GM23338 (cell line): ENCODE results near the gene PHKA2. TPM values are rescaled to one million over a fixed set of nuclear protein-coding genes. Genes with fewer than 3 reads are reported as not detected.

Experiments
- ATAC-seq: fragments of 200-7000 bp; cut with Tn5 transposase; 3 replicates; pipeline ENCODE4 v1.9.1; 2020
- DNase-seq: peaks from one replicate; pipeline ENCODE4 v3.0.0-alpha.2; 2015; ENCODE audit warnings: low spot score
- H2AFZ ChIP-seq: fragments of 200-600 bp; sonication (generic); 2 replicates; pipeline ENCODE4 v1.8.0; 2016; ENCODE audit warnings: antibody characterized with exemption, mild to moderate bottlenecking, moderate library complexity
- H3F3A ChIP-seq: fragments of 200-600 bp; sonication (generic); replicated peaks from 2 replicates; pipeline ENCODE4 v1.8.0; 2017; ENCODE audit warnings: antibody characterized with exemption, mixed run types, low read depth
- H3K27ac ChIP-seq: fragments of 200-600 bp; sonication (generic); 2 replicates; pipeline ENCODE4 v1.6.1; 2016; ENCODE audit warnings: low read depth
- H3K27me3 ChIP-seq: fragments of 200-600 bp; sonication (generic); 2 replicates; pipeline ENCODE4 v1.8.0; 2016; ENCODE audit warnings: mild to moderate bottlenecking, mixed run types, moderate library complexity; ENCODE audit not compliant: insufficient read depth
- H3K36me3 ChIP-seq: fragments of 200-600 bp; sonication (generic); 2 replicates; pipeline ENCODE4 v1.8.0; 2016; ENCODE audit warnings: mild to moderate bottlenecking; ENCODE audit not compliant: insufficient read depth
- H3K4me1 ChIP-seq: fragments of 200-600 bp; sonication (generic); 2 replicates; pipeline ENCODE4 v1.8.0; 2016; ENCODE audit warnings: mild to moderate bottlenecking, moderate library complexity; ENCODE audit not compliant: insufficient read depth
- H3K4me2 ChIP-seq: fragments of 200-600 bp; sonication (generic); 2 replicates; pipeline ENCODE4 v1.7.1; 2017; ENCODE audit warnings: mixed run types
- H3K4me3 ChIP-seq: fragments of 200-600 bp; sonication (generic); 2 replicates; pipeline ENCODE4 v1.6.1; 2016; ENCODE audit warnings: mixed run types
- H3K79me2 ChIP-seq: fragments of 200-600 bp; sonication (generic); replicated peaks from 2 replicates; pipeline ENCODE4 v1.8.0; 2017; ENCODE audit warnings: mild to moderate bottlenecking; ENCODE audit not compliant: insufficient read depth
- H3K9me2 ChIP-seq: fragments of 200-600 bp; sonication (generic); 2 replicates; pipeline ENCODE4 v1.8.0; 2017; ENCODE audit not compliant: insufficient read depth
- H4K20me1 ChIP-seq: fragments of 200-600 bp; sonication (generic); replicated peaks from 2 replicates; pipeline ENCODE4 v1.8.0; 2017; ENCODE audit warnings: mild to moderate bottlenecking; ENCODE audit not compliant: insufficient read depth
- H3K27ac Mint-ChIP-seq: 2 replicates; pipeline ENCODE4 v1.8.0; 2020; ENCODE audit warnings: inconsistent platforms, mild to moderate bottlenecking, moderate library complexity, mixed read lengths
- H3K27me3 Mint-ChIP-seq: 3 replicates; pipeline ENCODE4 v1.8.0; 2022; ENCODE audit warnings: low read depth, mild to moderate bottlenecking, moderate library complexity, mixed read lengths, inconsistent platforms; ENCODE audit not compliant: insufficient read depth, poor library complexity
- H3K36me3 Mint-ChIP-seq: 3 replicates; pipeline ENCODE4 v1.8.0; 2021; ENCODE audit warnings: low read depth, mild to moderate bottlenecking, inconsistent platforms, moderate library complexity, mixed read lengths
- H3K4me1 Mint-ChIP-seq: 3 replicates; pipeline ENCODE4 v1.8.0; 2020; ENCODE audit warnings: mild to moderate bottlenecking, inconsistent platforms, mixed read lengths
- H3K4me3 Mint-ChIP-seq: 3 replicates; pipeline ENCODE4 v1.8.0; 2021; ENCODE audit warnings: moderate library complexity, mild to moderate bottlenecking, inconsistent platforms, mixed read lengths
- H3K9me3 Mint-ChIP-seq: 3 replicates; pipeline ENCODE4 v1.8.0; 2020; ENCODE audit warnings: moderate library complexity, mild to moderate bottlenecking, inconsistent platforms, mixed read lengths
- CREB1 ChIP-seq: fragments of 250-450 bp; sonication (Bioruptor Pico); IDR thresholded peaks from 2 replicates; pipeline ENCODE4 v1.5.0; 2020; ENCODE audit warnings: low read depth, mild to moderate bottlenecking, moderate library complexity
- ETS1 ChIP-seq: IDR thresholded peaks from 2 replicates; pipeline ENCODE4 v1.6.1; 2016; ENCODE audit warnings: antibody characterized with exemption
- POLR2AphosphoS5 ChIP-seq: IDR thresholded peaks from 2 replicates; pipeline ENCODE4 v1.6.1; 2016; ENCODE audit warnings: antibody characterized with exemption, low read depth
- STAT1 ChIP-seq: IDR thresholded peaks from one replicate; pipeline ENCODE4 v1.6.1; 2016; ENCODE audit warnings: antibody characterized with exemption; ENCODE audit not compliant: unreplicated experiment
- ZNF331 ChIP-seq: fragments of 250-450 bp; sonication (Bioruptor Pico); IDR thresholded peaks from 2 replicates; pipeline ENCODE4 v1.5.0; 2020; ENCODE audit warnings: low read depth, mild to moderate bottlenecking, moderate library complexity
- polyA plus RNA-seq: library from polyadenylated mRNA; unstranded; fragments of >200 nt; fragmentation: Nextera tagmentation; extraction: Ambion mirVana; gene quantifications from 2 replicates; pipeline ENCODE4 v1.2.1, GENCODE V29; 2016
- total RNA-seq: library from RNA; depleted of rRNA; stranded (reverse); fragments of >200 nt; shearing (Covaris generic); gene quantifications from 2 replicates; pipeline ENCODE4 v1.2.3, GENCODE V29; 2014
- TF ChIP-seq, protein P1 (sequence below): fragments of 250-450 bp; sonication (Bioruptor Pico); IDR thresholded peaks from 2 replicates; pipeline ENCODE4 v1.5.0; 2020; ENCODE audit warnings: mild to moderate bottlenecking, moderate library complexity

Gene PHKA2
- total and polyA plus RNA-seq, 2 experiments from 2014 or later: 8.0 to 23.9 TPM

DNA sequence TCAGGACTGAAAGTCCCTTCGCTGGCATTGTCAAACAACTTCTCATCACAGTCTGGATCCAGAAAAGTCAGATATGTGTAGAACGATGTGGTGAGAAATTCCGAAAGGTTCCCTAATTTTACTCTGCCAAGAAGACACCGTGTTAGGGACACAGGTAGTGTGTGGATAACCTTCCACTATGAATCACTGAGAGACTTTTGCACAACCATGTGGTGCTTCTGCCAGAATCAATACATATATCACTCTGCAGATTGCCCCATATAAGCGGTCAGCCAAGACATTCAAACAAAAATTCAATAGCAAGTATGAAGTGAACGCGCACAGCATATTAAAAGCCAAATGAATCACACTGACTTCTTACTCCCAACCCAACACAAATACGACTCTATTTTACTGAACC is 63.8 kb downstream of the PHKA2 start:
- H3K4me1 Mint-ChIP-seq: no peaks in the 10 kb centered on the region
- H3K27ac Mint-ChIP-seq: no peak overlapping the region
- H3K27me3 Mint-ChIP-seq: no peaks in the 10 kb centered on the region
- Histone ChIP-seq H3K4me2 (no peak overlapping the region), H3K4me3 (no peak overlapping the region), H3K36me3 (peaks cover 8% of the 10 kb centered on the region; the same call in 1 of the 2 replicates), H3K4me1 (no peaks in the 10 kb centered on the region), H2AFZ (no peak overlapping the region), H3K27me3 (no peaks in the 10 kb centered on the region), H3K79me2 (no peaks in the 10 kb centered on the region), H3K9me2 (no peaks in the 10 kb centered on the region), H3F3A (no peaks in the 10 kb centered on the region), H4K20me1 (no peaks in the 10 kb centered on the region), H3K27ac (no peak overlapping the region)
- H3K36me3 Mint-ChIP-seq: peaks cover 33% of the 10 kb centered on the region
- no peak for TF ChIP-seq ZNF331 (CRISPR knock-in tag)
- TF ChIP-seq, protein P1, sequence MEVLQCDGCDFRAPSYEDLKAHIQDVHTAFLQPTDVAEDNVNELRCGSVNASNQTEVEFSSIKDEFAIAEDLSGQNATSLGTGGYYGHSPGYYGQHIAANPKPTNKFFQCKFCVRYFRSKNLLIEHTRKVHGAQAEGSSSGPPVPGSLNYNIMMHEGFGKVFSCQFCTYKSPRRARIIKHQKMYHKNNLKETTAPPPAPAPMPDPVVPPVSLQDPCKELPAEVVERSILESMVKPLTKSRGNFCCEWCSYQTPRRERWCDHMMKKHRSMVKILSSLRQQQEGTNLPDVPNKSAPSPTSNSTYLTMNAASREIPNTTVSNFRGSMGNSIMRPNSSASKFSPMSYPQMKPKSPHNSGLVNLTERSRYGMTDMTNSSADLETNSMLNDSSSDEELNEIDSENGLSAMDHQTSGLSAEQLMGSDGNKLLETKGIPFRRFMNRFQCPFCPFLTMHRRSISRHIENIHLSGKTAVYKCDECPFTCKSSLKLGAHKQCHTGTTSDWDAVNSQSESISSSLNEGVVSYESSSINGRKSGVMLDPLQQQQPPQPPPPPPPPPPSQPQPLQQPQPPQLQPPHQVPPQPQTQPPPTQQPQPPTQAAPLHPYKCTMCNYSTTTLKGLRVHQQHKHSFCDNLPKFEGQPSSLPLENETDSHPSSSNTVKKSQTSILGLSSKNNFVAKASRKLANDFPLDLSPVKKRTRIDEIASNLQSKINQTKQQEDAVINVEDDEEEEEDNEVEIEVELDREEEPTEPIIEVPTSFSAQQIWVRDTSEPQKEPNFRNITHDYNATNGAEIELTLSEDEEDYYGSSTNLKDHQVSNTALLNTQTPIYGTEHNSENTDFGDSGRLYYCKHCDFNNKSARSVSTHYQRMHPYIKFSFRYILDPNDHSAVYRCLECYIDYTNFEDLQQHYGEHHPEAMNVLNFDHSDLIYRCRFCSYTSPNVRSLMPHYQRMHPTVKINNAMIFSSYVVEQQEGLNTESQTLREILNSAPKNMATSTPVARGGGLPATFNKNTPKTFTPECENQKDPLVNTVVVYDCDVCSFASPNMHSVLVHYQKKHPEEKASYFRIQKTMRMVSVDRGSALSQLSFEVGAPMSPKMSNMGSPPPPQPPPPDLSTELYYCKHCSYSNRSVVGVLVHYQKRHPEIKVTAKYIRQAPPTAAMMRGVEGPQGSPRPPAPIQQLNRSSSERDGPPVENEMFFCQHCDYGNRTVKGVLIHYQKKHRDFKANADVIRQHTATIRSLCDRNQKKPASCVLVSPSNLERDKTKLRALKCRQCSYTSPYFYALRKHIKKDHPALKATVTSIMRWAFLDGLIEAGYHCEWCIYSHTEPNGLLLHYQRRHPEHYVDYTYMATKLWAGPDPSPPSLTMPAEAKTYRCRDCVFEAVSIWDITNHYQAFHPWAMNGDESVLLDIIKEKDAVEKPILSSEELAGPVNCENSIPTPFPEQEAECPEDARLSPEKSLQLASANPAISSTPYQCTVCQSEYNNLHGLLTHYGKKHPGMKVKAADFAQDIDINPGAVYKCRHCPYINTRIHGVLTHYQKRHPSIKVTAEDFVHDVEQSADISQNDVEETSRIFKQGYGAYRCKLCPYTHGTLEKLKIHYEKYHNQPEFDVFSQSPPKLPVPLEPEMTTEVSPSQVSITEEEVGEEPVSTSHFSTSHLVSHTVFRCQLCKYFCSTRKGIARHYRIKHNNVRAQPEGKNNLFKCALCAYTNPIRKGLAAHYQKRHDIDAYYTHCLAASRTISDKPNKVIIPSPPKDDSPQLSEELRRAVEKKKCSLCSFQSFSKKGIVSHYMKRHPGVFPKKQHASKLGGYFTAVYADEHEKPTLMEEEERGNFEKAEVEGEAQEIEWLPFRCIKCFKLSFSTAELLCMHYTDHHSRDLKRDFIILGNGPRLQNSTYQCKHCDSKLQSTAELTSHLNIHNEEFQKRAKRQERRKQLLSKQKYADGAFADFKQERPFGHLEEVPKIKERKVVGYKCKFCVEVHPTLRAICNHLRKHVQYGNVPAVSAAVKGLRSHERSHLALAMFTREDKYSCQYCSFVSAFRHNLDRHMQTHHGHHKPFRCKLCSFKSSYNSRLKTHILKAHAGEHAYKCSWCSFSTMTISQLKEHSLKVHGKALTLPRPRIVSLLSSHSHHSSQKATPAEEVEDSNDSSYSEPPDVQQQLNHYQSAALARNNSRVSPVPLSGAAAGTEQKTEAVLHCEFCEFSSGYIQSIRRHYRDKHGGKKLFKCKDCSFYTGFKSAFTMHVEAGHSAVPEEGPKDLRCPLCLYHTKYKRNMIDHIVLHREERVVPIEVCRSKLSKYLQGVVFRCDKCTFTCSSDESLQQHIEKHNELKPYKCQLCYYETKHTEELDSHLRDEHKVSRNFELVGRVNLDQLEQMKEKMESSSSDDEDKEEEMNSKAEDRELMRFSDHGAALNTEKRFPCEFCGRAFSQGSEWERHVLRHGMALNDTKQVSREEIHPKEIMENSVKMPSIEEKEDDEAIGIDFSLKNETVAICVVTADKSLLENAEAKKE (CRISPR knock-in tag): no peak
- no peak for TF ChIP-seq STAT1
- TF ChIP-seq CREB1 (CRISPR knock-in tag): no peak
- TF ChIP-seq POLR2AphosphoS5: no peak
- TF ChIP-seq ETS1: no peak
- H3K4me3 Mint-ChIP-seq: no peak overlapping the region
- DNase-seq (no peak), ATAC-seq (no peak)
- H3K9me3 Mint-ChIP-seq: no peaks in the 10 kb centered on the region
